Tibial artery (tissue), 4 donors: Measurements from ENCODE around the gene LIMS2.
A peak's percentile ranks its signal among the peaks of the same experiment; 100 is the strongest.

Source experiments
- DNase-seq, 2 donors: peaks; one replicate each; pipeline ENCODE4 v3.0.0-alpha.2; 2019
- H3K27ac ChIP-seq, 2 donors: fragments of 200-600 bp; sonication (generic) in 1 of 2; 1 replicate in 1 of 2; 2 replicates in 1 of 2; pipeline ENCODE4 v1.5.1; 2018 to 2019; ENCODE audit warnings: mild to moderate bottlenecking in 1 of 2
- H3K27me3 ChIP-seq, 2 donors: fragments of 200-600 bp; sonication (generic) in 1 of 2; one replicate each; pipeline versions ENCODE4 v1.5.1 to v1.6.0; 2016 to 2019
- H3K36me3 ChIP-seq, 3 donors: fragments of 200-600 bp; sonication (generic) in 2 of 3; one replicate each; pipeline ENCODE4 v1.5.1; 2016 to 2019; ENCODE audit warnings: mild to moderate bottlenecking in 2 of 3
- H3K4me1 ChIP-seq, 4 donors: fragments of 200-600 bp; sonication (generic) in 2 of 4; 1 replicate in 3 of 4; 2 replicates in 1 of 4; pipeline ENCODE4 v1.5.1; 2016 to 2019
- H3K4me3 ChIP-seq, 2 donors: fragments of 200-600 bp; sonication (generic) in 1 of 2; 1 replicate in 1 of 2; 2 replicates in 1 of 2; pipeline ENCODE4 v1.5.1; 2018 to 2019; ENCODE audit warnings: mild to moderate bottlenecking in 2 of 2
- H3K9me3 ChIP-seq, 3 donors: fragments of 200-600 bp; sonication (generic) in 1 of 3; one replicate each; pipeline ENCODE4 v1.5.1; 2016 to 2019
- intact Hi-C: fragments of 100-400 bp; cut with DNase I; formaldehyde crosslinking; loops from one replicate; pipeline ENCODE4 v1.15.0; 2023; ENCODE audit warnings: low total_unique reads
- TF ChIP-seq, protein P1 (sequence below), 2 experiments: fragments of 200-600 bp in 1 of 2; fragments of 450-650 bp in 1 of 2; IDR thresholded peaks; one replicate each; pipeline ENCODE4 v1.5.1; 2017 to 2019; ENCODE audit warnings: antibody characterized with exemption in 2 of 2, mild to moderate bottlenecking in 1 of 2, moderate library complexity in 1 of 2

Gene LIMS2

DNA sequence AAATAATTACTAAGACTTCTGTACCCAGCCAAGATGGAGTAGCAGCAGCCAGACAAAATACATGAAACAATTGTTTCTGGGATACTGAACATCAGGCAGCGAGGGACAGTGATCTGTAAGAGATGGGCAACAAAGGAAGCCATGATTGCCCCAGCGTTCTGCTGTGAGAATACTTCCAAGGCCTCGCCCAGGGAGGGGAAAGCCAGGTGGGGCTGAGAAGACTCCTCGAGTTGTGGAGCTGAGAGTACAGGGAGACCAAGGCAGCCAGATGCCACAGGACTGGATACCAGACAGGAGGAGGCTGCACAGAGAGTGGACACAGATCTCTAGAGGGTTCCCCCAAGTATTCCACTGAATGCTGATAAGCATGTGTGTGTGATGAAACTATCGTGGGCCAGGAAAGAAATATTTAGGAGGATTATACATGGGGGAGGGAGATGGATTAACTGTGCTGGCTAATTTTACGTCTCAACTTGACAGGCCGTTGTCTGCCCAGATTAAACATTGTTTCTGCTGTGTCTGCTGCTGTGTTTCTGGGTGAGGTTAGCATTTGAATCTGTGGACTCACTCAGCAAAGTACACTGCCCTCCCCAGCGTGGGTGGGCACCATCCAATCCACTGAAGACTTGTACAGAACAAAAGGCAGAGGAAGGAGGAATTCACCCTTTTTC lies 10.2 kb upstream of the LIMS2 start:
- no peaks in the 10 kb centered on the region for H3K9me3 ChIP-seq
- H3K4me3 ChIP-seq = no peak overlapping the region
- no peaks in the 10 kb centered on the region for H3K36me3 ChIP-seq

DNA sequence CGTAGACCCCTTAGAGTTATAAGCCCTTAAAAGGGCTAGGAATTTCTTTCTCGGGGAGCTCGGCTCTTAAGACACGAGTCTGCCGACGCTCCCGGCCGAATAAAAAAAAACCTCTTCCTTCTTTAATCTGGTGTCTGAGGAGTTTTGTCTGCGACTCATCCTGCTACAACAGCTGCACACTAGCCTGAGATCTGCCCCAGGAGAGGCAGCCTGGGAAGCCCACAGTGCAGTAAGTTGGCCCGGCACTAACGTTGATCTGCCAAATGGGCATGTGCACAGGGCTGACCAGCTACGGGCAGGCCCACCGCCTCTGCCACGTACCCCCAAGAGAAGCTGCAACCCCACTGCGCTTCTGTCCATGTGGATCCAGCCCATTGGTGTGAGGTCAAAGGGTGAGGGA lies 8.4 kb upstream of the LIMS2 start:
- TF ChIP-seq, protein P1, sequence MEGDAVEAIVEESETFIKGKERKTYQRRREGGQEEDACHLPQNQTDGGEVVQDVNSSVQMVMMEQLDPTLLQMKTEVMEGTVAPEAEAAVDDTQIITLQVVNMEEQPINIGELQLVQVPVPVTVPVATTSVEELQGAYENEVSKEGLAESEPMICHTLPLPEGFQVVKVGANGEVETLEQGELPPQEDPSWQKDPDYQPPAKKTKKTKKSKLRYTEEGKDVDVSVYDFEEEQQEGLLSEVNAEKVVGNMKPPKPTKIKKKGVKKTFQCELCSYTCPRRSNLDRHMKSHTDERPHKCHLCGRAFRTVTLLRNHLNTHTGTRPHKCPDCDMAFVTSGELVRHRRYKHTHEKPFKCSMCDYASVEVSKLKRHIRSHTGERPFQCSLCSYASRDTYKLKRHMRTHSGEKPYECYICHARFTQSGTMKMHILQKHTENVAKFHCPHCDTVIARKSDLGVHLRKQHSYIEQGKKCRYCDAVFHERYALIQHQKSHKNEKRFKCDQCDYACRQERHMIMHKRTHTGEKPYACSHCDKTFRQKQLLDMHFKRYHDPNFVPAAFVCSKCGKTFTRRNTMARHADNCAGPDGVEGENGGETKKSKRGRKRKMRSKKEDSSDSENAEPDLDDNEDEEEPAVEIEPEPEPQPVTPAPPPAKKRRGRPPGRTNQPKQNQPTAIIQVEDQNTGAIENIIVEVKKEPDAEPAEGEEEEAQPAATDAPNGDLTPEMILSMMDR (IDR thresholded peaks at IDR 0.05) = no peak
- intact Hi-C loops = no loop called here
- H3K36me3 ChIP-seq = no peaks in the 10 kb centered on the region
- no peaks in the 10 kb centered on the region for H3K27me3 ChIP-seq
- no peak overlapping the region for H3K4me3 ChIP-seq
- H3K27ac ChIP-seq = no peak overlapping the region
- peak in 1 of 2 donors; percentile 14 for DNase-seq
- no peaks in the 10 kb centered on the region for H3K9me3 ChIP-seq
- H3K4me1 ChIP-seq = peaks cover 0 to 34% (median 9%) of the 10 kb centered on the region in 4 donors

More for the DNA sequence above, 10.2 kb upstream of the LIMS2 start:
- Histone ChIP-seq H3K4me1 (peaks cover 0 to 34% (median 9%) of the 10 kb centered on the region in 4 donors), H3K27me3 (no peaks in the 10 kb centered on the region), H3K27ac (no peak overlapping the region)
- DNase-seq = no peak
- TF ChIP-seq, protein P1 (IDR thresholded peaks at IDR 0.05) = no peak
- intact Hi-C loops = no loop called here

DNA sequence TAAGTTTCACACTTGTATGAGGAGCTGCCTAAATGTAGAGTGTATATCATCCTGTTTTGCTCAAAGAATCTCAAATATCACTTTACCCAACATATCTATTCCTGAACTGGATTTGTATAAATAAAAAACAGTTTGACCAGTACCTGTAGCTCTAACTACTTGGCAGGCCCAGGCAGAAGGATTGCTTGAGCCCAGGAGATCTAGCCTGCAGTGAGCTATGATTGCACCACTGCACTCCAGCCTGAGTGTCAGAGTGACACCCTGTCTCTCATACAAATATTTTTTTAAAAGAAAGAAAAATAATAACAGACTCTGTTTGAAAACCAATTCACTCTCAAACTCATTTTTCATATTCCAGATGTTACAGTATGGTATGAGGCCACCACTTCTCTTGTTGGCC lies 7.7 kb upstream of the LIMS2 start:
- Histone ChIP-seq H3K4me3 (no peak overlapping the region), H3K9me3 (no peaks in the 10 kb centered on the region), H3K4me1 (peaks cover 0 to 34% (median 9%) of the 10 kb centered on the region in 4 donors), H3K27ac (no peak overlapping the region), H3K27me3 (no peaks in the 10 kb centered on the region), H3K36me3 (no peaks in the 10 kb centered on the region)
- no peak for DNase-seq
- intact Hi-C loops = no loop called here
- TF ChIP-seq, protein P1 (IDR thresholded peaks at IDR 0.05) = no peak

DNA sequence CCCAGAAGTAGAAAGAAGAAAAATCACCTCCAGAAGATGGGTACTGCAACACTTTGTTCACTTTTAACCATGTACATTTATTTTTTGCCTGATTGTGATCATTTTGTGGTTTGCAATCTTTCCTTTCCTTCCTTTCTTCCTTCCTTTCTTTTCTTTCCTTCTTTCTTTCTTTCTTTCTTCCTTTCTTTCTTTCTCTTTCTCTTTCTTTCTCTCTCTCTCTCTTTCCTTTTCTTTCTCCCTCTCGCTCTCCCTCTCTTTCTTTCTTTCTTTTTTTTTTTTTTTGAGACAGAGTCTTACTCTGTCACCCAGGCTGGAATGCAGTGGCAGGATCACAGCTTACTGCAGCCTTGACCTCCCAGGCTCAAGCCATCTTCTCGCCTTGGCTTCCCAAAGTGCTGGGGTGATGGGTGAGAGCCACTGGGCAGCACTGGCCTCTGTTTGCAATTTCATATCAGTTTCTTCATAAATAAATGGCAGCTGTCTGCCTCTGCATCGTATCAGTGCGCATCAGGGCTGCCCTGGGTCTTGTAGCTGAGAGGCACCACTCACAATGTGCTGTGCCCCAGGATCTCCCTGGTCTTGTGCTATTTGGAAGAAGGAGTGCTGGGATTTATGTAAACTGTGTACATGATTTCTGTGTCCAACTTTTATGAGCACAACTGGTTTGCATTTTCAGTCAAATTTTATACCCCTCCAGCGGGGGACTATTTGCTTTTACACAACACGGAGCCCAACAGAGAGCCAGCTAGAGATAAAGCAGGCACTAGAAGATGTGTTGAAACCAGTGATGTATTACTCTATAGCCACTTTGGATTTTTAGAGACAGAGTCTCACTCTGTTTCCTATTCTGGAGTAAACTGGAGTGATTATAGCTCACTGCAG lies 6.9 kb upstream of the LIMS2 start:
- Histone ChIP-seq H3K27me3 (no peaks in the 10 kb centered on the region), H3K4me1 (peaks cover 0 to 41% (median 12%) of the 10 kb centered on the region in 4 donors), H3K9me3 (no peaks in the 10 kb centered on the region), H3K36me3 (no peaks in the 10 kb centered on the region), H3K4me3 (no peak overlapping the region), H3K27ac (peak overlapping the region in 1 of 2 donors; percentile 45)
- TF ChIP-seq, protein P1 (IDR thresholded peaks at IDR 0.05) = no peak
- intact Hi-C loops = no loop called here
- DNase-seq = no peak

DNA sequence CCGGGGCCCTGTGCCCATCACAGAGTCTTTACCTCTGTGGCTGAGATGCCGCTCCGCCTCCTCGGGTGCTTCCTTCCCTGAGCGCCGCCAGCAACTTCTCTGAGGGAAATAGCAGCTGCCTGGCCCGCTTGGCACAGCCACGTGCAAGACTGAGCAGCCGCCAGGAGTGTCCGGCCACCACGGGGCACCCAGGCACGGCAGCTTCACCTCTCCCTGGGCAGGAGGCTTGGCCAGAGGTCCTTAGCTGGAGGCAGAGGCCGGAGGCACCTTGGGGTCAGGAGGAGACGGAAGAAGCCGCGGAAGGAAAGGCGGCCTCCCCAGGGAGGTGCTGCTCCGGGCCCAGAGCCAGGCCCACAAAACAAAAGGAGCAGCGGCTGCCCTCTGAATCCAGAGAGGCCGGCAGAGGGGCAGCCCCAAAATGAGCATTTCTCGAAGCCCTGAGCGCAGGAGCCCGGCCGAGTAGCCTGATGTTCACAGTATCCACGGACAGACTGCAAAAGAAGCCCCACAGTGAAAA lies 6.0 kb upstream of the LIMS2 start:
- peaks cover 0 to 49% (median 20%) of the 10 kb centered on the region in 4 donors for H3K4me1 ChIP-seq
- H3K27ac ChIP-seq = peak overlapping the region; percentile 14 to 45
- no peaks in the 10 kb centered on the region for H3K27me3 ChIP-seq
- peak overlapping the region; percentile 28 to 46 for H3K4me3 ChIP-seq
- peak; percentile 21 to 83 for DNase-seq
- TF ChIP-seq, protein P1 (IDR thresholded peaks at IDR 0.05) = no peak
- no peaks in the 10 kb centered on the region for H3K9me3 ChIP-seq
- H3K36me3 ChIP-seq = no peaks in the 10 kb centered on the region
- intact Hi-C loops = no loop called here
